Measurements from ENCODE around the gene SLC2A13. TPM values are rescaled to one million over a fixed set of nuclear protein-coding genes. Genes with fewer than 3 reads are reported as not detected.
"Not testable (repeated sequence)": the region's sequence is repeated elsewhere in the genome, so short reads cannot be mapped to it uniquely, and the experiment has no call there.

SLC2A13 gene
- total and polyA plus RNA-seq, 2 donors (not counting 3 experiments of a cell fraction or from before 2014, with no cell fraction given), result 1.2 to 4.9 TPM

- no TSS peak for BruUV-seq (replicated peaks)
- intact Hi-C loops (cut with micrococcal nuclease) (no loop called here), dilution Hi-C loops (cut with MboI; ENCODE audit: extremely low pct_ligation_motif_present, low sequenced_read_pairs) (no loop called here)
- TF ChIP-seq POLR2A (IDR thresholded peaks at IDR 0.05; ENCODE audit: low read depth, low read length) (no peak), FOS (IDR thresholded peaks at IDR 0.05; ENCODE audit: borderline replicate concordance, insufficient read depth, low read length) (no peak), JUN (IDR thresholded peaks at IDR 0.05; ENCODE audit: borderline replicate concordance, insufficient read depth, insufficient read length, low read depth) (no peak), POLR2AphosphoS5 (IDR thresholded peaks at IDR 0.05; ENCODE audit: insufficient read depth, low read depth, low read length) (no peak), EZH2 (IDR thresholded peaks at IDR 0.05; ENCODE audit: borderline replicate concordance, low read depth, low read length, severe bottlenecking) (no peak), CTCF (IDR thresholded peaks at IDR 0.05; ENCODE audit: extremely low read depth in 1 of 2, insufficient read depth in 1 of 2, low read depth in 1 of 2, low read length in 2 of 2) (no peak), MYC (IDR thresholded peaks at IDR 0.05; ENCODE audit: low read depth, low read length) (no peak), GATA2 (IDR thresholded peaks at IDR 0.05; ENCODE audit: insufficient read depth, insufficient read length, low read depth, low read length) (no peak), MAX (IDR thresholded peaks at IDR 0.05; ENCODE audit: insufficient read depth, insufficient read length) (no peak)
- Histone ChIP-seq H3K4me1 (ENCODE audit: control insufficient read depth, extremely low read depth, insufficient read depth, low read length) (no peaks in the 10 kb centered on the region), H3K9me3 (replicated peaks; ENCODE audit: control insufficient read depth, insufficient read depth, low read length) (no peaks in the 10 kb centered on the region), H2AFZ (ENCODE audit: low read depth, low read length) (no peak overlapping the region), H3K27ac (ENCODE audit: insufficient read depth, low read depth, low read length) (no peak overlapping the region), H4K20me1 (replicated peaks; ENCODE audit: control insufficient read depth, extremely low read depth, insufficient read depth, low read length) (no peaks in the 10 kb centered on the region), H3K36me3 (ENCODE audit: control insufficient read depth in 2 of 2, extremely low read depth in 1 of 2, insufficient read depth in 2 of 2, low read length in 2 of 2) (no peaks in the 10 kb centered on the region), H3K4me3 (replicated peaks in 1 of 3; ENCODE audit: insufficient read depth in 1 of 3, low read depth in 1 of 3, low read length in 3 of 3) (no peak overlapping the region), H3K9ac (replicated peaks; ENCODE audit: extremely low read depth, insufficient read depth, low read length) (no peak overlapping the region), H3K9me1 (replicated peaks; ENCODE audit: control insufficient read depth, extremely low read depth, insufficient read depth, low read length) (no peaks in the 10 kb centered on the region), H3K79me2 (ENCODE audit: control insufficient read depth, insufficient read depth, low read length) (no peaks in the 10 kb centered on the region), H3K4me2 (ENCODE audit: insufficient read depth, low read length) (no peak overlapping the region), H3K27me3 (ENCODE audit: control insufficient read depth in 2 of 2, insufficient read depth in 2 of 2, low read length in 2 of 2) (no peaks in the 10 kb centered on the region)
- ChIA-PET CTCF (interaction anchor here (1.2 kb wide), 1 partner anchor 10 kb away, joined by 3 read pairs; no protein-coding TSS in a partner anchor), POLR2A (no interaction called here)
- FAIRE-seq (no peak), DNase-seq (ENCODE audit: low read depth, low spot score) (no peak)
Measured at GRCh38 chr12:39788239-39788638, 317.6 kb downstream of the SLC2A13 start.

GRCh38 chr12:39785814-39786213 is 320.1 kb downstream of the SLC2A13 start:
- H3K9me3 ChIP-seq (replicated peaks; ENCODE audit: control insufficient read depth, insufficient read depth, low read length); H3K27me3 ChIP-seq (ENCODE audit: control insufficient read depth in 2 of 2, insufficient read depth in 2 of 2, low read length in 2 of 2); CTCF ChIA-PET; H3K4me2 ChIP-seq (ENCODE audit: insufficient read depth, low read length); H3K79me2 ChIP-seq (ENCODE audit: control insufficient read depth, insufficient read depth, low read length); H2AFZ ChIP-seq (ENCODE audit: low read depth, low read length); H3K9me1 ChIP-seq (replicated peaks; ENCODE audit: control insufficient read depth, extremely low read depth, insufficient read depth, low read length); dilution Hi-C loops (cut with MboI; ENCODE audit: extremely low pct_ligation_motif_present, low sequenced_read_pairs); POLR2A ChIA-PET; DNase-seq (ENCODE audit: low read depth, low spot score); BruUV-seq (replicated peaks); H3K4me3 ChIP-seq (replicated peaks in 1 of 3; ENCODE audit: insufficient read depth in 1 of 3, low read depth in 1 of 3, low read length in 3 of 3); H3K9ac ChIP-seq (replicated peaks; ENCODE audit: extremely low read depth, insufficient read depth, low read length); H4K20me1 ChIP-seq (replicated peaks; ENCODE audit: control insufficient read depth, extremely low read depth, insufficient read depth, low read length); H3K36me3 ChIP-seq (ENCODE audit: control insufficient read depth in 2 of 2, extremely low read depth in 1 of 2, insufficient read depth in 2 of 2, low read length in 2 of 2); H3K27ac ChIP-seq (ENCODE audit: insufficient read depth, low read depth, low read length); intact Hi-C loops (cut with micrococcal nuclease); H3K4me1 ChIP-seq (ENCODE audit: control insufficient read depth, extremely low read depth, insufficient read depth, low read length); FAIRE-seq: not testable (repeated sequence)
